Glomerular visceral epithelial cell (primary cell): ENCODE measurements around the gene DPP9.
A peak's percentile ranks its signal among the peaks of the same experiment; 100 is the strongest.
"Not testable (repeated sequence)": the region's sequence is repeated elsewhere in the genome, so short reads cannot be mapped to it uniquely, and the experiment has no call there.

Experiments
- DNase-seq: peaks from one replicate; pipeline ENCODE4 v3.0.0-alpha.2; 2016; ENCODE audit errors: extremely low spot score

Gene DPP9

GRCh38 chr19:4740092-4740491 lies 16.4 kb upstream of the DPP9 start:
- no peak for DNase-seq

- no peak for DNase-seq
Measured at GRCh38 chr19:4738734-4739133, 15.1 kb upstream of the DPP9 start.

GRCh38 chr19:4737955-4738600 lies 14.4 kb upstream of the DPP9 start:
- no peak for DNase-seq

- no peak for DNase-seq
Measured at GRCh38 chr19:4733755-4734345, 10.2 kb upstream of the DPP9 start.

- DNase-seq: peak; percentile 71
Measured at GRCh38 chr19:4732680-4733114, 9.1 kb upstream of the DPP9 start.

GRCh38 chr19:4730740-4731171 lies 7.1 kb upstream of the DPP9 start:
- DNase-seq: no peak

- no peak for DNase-seq
Measured at GRCh38 chr19:4728871-4729270, 5.2 kb upstream of the DPP9 start.

- DNase-seq: no peak
Measured at GRCh38 chr19:4722671-4723594, 709 bp downstream of the DPP9 start.

GRCh38 chr19:4721196-4721595 lies 2.4 kb downstream of the DPP9 start:
- no peak for DNase-seq

GRCh38 chr19:4720037-4720700 lies 3.5 kb downstream of the DPP9 start:
- no peak for DNase-seq

GRCh38 chr19:4719499-4719866 lies 4.2 kb downstream of the DPP9 start:
- DNase-seq: no peak

- no peak for DNase-seq
Measured at GRCh38 chr19:4717966-4718701, 5.5 kb downstream of the DPP9 start.

- DNase-seq: no peak
Measured at GRCh38 chr19:4717191-4717965, 6.3 kb downstream of the DPP9 start.

GRCh38 chr19:4715529-4716221 lies 8.0 kb downstream of the DPP9 start:
- DNase-seq: no peak

GRCh38 chr19:4715178-4715528 lies 8.5 kb downstream of the DPP9 start:
- not testable (repeated sequence) for DNase-seq

- no peak for DNase-seq
Measured at GRCh38 chr19:4714016-4714415, 9.6 kb downstream of the DPP9 start.

- DNase-seq: peak; percentile 97
Measured at GRCh38 chr19:4713384-4713951, 10.2 kb downstream of the DPP9 start.

- no peak for DNase-seq
Measured at GRCh38 chr19:4712771-4713170, 10.9 kb downstream of the DPP9 start.

- DNase-seq: no peak
Measured at GRCh38 chr19:4711211-4711610, 12.4 kb downstream of the DPP9 start.

GRCh38 chr19:4710281-4710600 lies 13.4 kb downstream of the DPP9 start:
- no peak for DNase-seq
